Ishikawa (cell line): ENCODE data around the gene SF3B2.
A peak's percentile ranks its signal among the peaks of the same experiment; 100 is the strongest.

Source experiments
- CEBPB ChIP-seq: IDR thresholded peaks from 2 replicates; pipeline ENCODE4 v1.6.1; 2012
- EGR1 ChIP-seq: IDR thresholded peaks from 2 replicates; pipeline ENCODE4 v1.6.1; 2012
- EP300 ChIP-seq: IDR thresholded peaks from 2 replicates; pipeline ENCODE4 v1.6.1; 2012; ENCODE audit warnings: borderline replicate concordance
- MAX ChIP-seq: IDR thresholded peaks from 2 replicates; pipeline ENCODE4 v1.6.1; 2012
- RAD21 ChIP-seq: IDR thresholded peaks from 2 replicates; pipeline ENCODE4 v1.6.1; 2012; ENCODE audit warnings: low read depth
- REST ChIP-seq: IDR thresholded peaks from 2 replicates; pipeline ENCODE4 v1.6.1; 2012; ENCODE audit warnings: low read depth, mild to moderate bottlenecking
- TCF12 ChIP-seq: IDR thresholded peaks from 2 replicates; pipeline ENCODE4 v1.6.1; 2012; ENCODE audit warnings: low read depth
- TEAD4 ChIP-seq: IDR thresholded peaks from 2 replicates; pipeline ENCODE4 v1.6.1; 2012
- USF1 ChIP-seq: IDR thresholded peaks from 2 replicates; pipeline ENCODE4 v1.6.1; 2012
- YY1 ChIP-seq: IDR thresholded peaks from 2 replicates; pipeline ENCODE4 v1.6.1; 2012; ENCODE audit warnings: low read depth
- ZBTB7A ChIP-seq: IDR thresholded peaks from 2 replicates; pipeline ENCODE4 v1.6.1; 2012; ENCODE audit warnings: low read depth

DNA sequence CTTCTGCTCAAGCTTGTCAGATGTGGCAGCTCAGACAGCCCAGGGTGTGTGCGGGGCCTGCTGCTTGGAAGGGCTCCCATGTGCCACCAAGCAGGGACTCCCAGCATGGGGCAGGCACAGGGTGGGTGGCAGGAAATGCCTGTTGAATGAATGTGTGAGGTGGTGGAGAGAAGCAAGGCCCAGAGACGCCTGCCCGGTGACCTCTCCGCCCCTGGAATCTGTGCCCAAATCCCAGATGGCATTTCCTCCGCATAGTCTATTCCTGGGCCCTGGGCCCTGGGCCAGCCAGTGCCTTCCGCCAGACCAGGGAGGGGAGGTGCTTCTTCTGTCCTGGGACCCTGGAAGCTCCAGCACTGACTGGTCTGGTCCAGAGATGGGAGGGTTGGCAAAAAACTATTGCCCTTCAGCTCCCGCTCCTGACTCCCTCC lies 36.7 kb upstream of the SF3B2 start:
- TF ChIP-seq CEBPB: no peak
- no peak for TF ChIP-seq REST
- TF ChIP-seq TCF12: peak; percentile 96
- TF ChIP-seq YY1: no peak
- TF ChIP-seq RAD21: peak; percentile 13; the same call in 1 of the 2 replicates
- peak; percentile 88 for TF ChIP-seq MAX
- TF ChIP-seq USF1: peak; percentile 46; the same call in 1 of the 2 replicates
- TF ChIP-seq EGR1: peak; percentile 65
- TF ChIP-seq ZBTB7A: peak; percentile 46; the same call in 1 of the 2 replicates
- peak; percentile 94 for TF ChIP-seq TEAD4
- TF ChIP-seq EP300: peak; percentile 96
